Fibroblast of pulmonary artery (primary cell): ENCODE results near the gene POU3F3.

Source experiments
- DNase-seq: peaks from one replicate; pipeline ENCODE4 v3.0.0-alpha.2; 2010; ENCODE audit warnings: low read depth
- H3K4me3 ChIP-seq: replicated peaks from 2 replicates; pipeline ENCODE4 v1.5.1; 2011; ENCODE audit warnings: low read depth, mild to moderate bottlenecking, control low read depth, low read length, moderate library complexity
- TF ChIP-seq, protein P1 (sequence below): IDR thresholded peaks from 2 replicates; pipeline ENCODE4 v1.5.1; 2011; ENCODE audit warnings: mild to moderate bottlenecking, control low read depth, low read length, inconsistent platforms; ENCODE audit errors: missing control alignments

Gene POU3F3

DNA sequence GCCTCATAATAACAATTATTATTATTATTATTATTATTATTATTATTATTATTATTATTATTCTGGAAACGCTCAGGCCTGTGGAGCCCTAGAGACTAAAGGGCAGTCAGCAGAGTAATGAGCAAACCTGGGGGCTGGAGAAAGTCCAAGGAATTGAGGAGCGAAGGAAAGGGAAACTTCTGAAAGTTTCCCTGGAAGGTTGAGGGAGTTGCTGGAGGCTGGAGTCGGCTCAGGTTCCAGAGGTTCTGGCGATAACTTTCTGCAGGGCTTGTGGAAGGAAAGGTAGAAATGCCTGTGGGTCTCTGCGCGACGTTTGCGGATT lies 9.2 kb downstream of the POU3F3 start:
- TF ChIP-seq, protein P1, sequence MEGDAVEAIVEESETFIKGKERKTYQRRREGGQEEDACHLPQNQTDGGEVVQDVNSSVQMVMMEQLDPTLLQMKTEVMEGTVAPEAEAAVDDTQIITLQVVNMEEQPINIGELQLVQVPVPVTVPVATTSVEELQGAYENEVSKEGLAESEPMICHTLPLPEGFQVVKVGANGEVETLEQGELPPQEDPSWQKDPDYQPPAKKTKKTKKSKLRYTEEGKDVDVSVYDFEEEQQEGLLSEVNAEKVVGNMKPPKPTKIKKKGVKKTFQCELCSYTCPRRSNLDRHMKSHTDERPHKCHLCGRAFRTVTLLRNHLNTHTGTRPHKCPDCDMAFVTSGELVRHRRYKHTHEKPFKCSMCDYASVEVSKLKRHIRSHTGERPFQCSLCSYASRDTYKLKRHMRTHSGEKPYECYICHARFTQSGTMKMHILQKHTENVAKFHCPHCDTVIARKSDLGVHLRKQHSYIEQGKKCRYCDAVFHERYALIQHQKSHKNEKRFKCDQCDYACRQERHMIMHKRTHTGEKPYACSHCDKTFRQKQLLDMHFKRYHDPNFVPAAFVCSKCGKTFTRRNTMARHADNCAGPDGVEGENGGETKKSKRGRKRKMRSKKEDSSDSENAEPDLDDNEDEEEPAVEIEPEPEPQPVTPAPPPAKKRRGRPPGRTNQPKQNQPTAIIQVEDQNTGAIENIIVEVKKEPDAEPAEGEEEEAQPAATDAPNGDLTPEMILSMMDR, result no peak
- DNase-seq, result no peak
- no peak overlapping the region for H3K4me3 ChIP-seq

DNA sequence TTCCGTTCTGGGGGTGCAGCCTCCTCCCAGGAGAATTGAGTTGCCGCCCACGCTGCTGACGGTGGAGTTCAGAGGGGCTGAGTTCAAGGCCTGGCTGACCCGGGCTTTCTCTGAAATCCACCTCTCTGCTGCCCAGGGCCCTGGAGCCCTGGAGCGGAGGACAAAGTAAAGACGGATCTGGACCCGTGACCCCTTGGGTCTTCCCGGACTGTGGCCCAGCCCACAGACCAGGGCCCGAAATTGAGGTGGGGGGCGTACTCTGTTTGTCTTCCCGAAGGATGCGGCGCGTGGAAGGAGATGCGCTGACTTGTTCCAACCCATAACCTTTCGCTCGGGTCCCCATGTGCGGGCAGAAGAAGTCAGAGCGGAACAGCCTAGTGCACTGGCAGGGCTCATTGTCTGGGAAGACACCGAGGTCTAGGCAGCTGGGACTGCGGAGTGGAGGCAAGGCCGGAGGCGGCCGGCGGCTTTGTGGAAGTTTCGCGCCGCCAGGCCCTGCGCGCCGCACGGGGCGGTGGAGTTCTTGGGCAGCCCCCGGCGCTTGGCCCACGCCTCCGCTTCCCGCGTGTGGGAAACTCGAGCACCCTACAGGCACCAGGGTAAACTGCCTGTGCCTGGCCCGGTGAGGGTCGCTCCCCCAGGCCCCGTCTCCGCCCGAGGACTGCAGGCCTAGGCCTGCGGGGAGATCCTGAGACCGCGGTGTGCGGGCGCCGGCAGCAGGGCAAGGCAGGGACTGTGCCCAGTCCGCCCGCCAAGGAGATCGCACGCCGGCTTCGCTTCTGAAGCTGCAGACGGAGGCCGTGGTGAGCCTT lies 9.8 kb downstream of the POU3F3 start:
- TF ChIP-seq, protein P1, result no peak
- H3K4me3 ChIP-seq, result no peak overlapping the region
- DNase-seq, result no peak

DNA sequence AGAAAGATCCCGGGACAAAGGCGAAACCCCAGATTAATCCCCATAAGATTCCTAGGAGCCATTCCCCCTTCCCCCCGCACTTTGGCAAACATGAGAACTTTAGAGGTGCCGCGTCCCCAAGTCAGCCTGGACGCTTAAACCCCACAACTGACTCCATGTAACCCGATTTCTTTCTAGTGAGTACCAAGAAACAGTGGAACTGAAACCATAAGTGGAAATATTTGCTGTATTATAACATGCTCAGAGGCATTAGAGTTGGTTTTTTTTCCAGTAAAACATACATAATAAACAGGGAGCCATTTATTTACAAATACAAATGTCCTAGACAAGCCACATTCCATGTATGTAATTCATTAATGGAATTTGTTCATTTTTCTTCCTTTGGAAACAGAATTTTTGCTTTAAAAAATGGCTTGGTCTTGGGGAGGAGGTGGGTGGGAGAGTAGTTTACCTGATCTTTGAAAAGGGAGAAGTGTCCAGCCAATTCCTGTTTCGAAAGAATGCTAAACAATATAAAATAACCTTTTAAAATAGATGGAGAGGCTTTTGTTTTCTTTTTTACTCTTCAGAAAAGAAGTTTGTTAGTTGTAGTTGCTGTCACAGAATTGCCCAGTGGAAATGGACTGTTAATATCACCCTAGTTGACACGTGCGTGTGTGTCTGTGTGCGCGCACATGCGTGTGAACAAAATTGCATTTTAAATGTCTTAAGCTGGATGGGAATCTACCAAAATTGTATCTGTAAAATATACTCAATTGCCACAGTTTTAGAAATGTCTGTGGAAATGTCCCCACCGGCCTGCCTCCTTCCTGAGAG lies 10.6 kb downstream of the POU3F3 start:
- no peak for DNase-seq
- TF ChIP-seq, protein P1, result no peak
- H3K4me3 ChIP-seq, result no peak overlapping the region

DNA sequence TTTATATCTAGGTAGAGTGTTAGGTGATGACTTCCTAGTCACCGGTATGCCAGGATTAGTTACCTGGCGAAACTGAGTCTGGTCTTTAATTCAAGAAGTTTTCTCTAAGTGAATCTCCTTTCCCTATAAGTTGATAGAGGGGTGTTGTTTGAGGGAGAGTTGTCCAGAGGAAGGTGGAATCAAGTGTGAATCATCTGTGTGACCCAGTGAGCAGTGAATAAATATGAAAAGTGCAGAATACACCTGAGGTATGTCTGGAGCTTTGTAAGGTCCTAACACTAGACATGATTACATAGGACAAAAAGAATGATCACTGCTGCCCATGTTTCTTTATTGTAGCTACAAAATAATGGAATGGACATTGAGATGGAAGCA lies 11.2 kb downstream of the POU3F3 start:
- DNase-seq, result no peak
- TF ChIP-seq, protein P1, result no peak
- H3K4me3 ChIP-seq, result no peak overlapping the region

DNA sequence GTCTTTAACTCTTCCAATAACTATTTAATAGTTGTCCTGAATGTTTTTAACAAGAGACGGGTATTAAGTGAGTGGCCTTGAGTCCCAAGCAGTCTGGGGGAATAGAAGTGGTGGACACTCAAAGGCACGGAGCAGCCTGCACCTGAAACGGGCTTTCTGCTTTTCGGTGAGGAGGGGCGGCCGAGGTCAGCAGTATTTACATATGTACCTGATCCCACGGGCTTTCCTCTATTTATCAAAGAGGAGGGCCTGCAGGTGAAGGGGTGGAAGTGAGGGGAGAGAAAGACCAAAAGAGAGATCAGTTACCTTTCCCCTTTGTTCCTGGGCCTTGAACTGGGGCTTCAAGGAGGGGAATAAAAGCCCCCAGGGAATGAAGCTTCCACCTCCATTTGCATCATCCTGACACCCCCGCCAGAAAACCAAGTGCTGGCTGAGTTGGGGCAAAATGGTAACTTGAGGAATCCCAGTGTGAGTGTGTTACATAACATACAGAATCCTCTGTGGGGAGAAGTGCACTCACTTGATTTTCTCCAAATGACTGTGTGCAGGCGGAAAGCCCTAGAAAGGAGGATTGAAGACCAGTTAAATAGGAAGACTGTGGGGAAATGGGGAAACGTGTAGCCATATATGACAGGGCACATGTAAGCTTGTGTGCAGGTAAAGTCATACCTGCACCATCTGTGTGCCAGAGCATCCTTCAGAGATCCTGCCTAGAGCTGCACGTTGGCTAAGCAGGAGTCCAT lies 12.4 kb downstream of the POU3F3 start:
- no peak overlapping the region for H3K4me3 ChIP-seq
- DNase-seq, result no peak
- TF ChIP-seq, protein P1, result no peak

DNA sequence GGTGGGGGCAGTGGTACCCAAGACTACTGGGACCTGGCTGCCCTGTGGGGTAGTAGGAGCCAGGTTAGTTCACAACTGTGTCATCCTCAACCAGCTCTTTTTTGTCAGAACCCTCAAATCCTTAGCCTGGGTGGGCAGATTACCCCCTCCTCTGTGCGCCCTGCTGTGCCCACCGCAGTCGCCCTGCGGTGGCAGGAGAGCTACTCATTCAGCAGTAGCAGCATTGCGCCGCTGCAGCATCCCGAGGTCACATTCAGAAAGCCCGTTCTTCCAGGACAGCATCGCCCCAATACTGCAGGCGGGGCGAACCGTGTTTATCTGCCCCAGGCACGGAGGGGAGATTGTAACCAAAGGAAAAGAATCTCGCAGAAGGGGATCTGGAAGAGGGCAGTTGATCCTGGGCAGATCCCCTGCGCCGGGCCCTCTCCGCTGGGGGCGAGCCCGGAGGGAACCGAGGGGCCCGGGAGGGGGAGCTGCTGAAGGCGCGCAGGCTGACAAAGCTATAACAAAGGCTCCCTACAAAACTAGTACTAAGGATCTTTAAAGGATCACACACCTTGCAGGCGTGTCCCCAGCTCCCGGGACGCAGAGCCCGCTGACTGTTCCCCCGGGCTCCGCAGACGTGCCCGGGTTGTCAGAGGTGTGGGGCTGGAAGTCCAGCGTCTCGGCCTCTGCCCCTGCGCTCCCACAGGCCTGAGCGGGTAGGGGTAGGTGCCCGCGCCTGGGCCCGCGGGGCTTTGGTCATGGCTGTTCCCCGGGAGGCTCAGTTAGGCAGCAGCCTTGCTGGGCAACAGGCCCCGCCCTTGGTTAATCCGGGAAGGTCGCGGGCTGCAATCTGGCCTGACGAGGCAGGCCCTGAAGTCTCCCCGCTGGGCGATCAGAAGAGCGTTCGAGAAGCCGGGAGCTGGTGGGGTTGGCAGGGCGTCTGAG lies 13.2 kb downstream of the POU3F3 start:
- no peak overlapping the region for H3K4me3 ChIP-seq
- TF ChIP-seq, protein P1, result no peak
- DNase-seq, result no peak
